Stimulated activated CD4-positive, alpha-beta T cell treated with anti-CD3 and anti-CD28 coated beads, Interleukin-2, amount 100 ng/mL, for 24 hours (primary cell): ENCODE results near the gene KIDINS220.
A peak's percentile ranks its signal among the peaks of the same experiment; 100 is the strongest.

ENCODE experiments used
- DNase-seq, 2 donors: peaks; one replicate each; pipeline ENCODE4 v3.0.0-alpha.2; 2020

Gene KIDINS220

GRCh38 chr2:8836971-8837794, at the start of gene KIDINS220:
TSS of gene KIDINS220 (minus strand) at chr2:8837613. CDS start at chr2:8827093, 10,520 bp downstream.
- peak; percentile 80 to 83 for DNase-seq

DNA sequence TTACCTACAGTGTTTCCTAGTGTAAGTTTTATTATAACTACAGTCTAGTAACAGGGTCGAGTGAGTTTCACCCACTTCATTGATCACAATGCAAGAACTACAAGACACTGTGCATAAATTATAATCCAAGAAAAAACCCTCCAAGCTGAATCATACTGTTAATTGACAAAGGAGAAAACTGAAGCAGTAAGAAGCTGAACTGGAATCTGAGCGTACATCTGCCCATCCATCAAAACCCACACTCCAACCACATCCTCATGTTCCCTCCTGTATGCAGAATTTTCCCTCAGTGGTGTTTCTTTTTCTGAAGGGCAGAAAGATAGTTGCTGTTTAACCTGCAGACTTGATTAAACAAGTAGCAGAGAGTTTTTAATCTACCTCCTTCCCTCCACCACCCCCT, 49.5 kb upstream of the KIDINS220 start:
- no peak for DNase-seq

DNA sequence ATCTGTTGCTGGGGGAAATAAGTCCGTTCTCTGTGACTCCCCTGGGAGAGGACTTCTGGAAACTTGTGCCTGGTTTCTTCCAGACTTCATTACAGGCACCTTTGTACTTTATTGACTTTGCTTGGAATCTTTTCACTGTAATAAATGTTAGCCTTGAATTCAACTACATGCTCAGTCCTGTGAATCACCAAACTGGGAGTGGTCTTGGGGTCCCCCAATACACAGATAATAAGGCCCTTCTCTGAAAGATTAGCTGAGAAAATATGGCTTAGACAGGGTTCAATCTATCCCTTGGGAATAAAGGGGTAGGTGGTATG, 48.7 kb upstream of the KIDINS220 start:
- DNase-seq = no peak

DNA sequence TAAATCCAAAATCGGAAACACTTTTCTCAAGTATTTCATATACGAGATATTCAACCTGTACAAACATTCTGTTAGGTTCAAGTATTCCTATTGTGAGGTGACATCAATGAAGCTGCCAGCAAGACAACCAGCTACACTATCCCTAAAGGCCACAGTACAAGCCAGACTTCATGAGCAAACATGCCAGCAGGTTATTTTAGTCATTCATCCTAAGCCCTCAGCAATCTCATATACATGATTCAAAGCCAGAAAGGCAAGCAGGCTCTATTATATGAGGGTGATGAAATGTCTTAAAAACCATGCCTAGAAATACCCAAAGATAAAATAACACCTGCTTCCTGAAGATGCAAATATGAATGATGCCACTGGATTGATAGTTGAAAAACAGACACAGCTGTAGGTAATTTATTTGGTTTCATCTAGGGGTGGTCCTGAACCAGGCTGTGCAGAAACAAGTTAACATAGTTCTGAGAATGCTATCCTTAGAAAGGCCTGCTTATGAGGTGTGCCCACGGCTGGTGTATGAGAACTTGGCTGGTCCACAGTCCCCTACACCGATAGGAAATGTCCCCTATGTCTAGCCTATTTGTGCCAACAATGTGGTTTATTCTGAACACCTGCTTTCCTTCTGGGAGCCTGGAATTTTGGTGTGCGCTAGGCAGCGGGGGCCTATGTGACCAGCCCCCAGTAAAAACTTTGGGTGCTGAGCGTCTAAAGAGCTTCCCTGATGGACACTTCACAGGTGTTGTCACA, 48.2 kb upstream of the KIDINS220 start:
- DNase-seq = no peak

DNA sequence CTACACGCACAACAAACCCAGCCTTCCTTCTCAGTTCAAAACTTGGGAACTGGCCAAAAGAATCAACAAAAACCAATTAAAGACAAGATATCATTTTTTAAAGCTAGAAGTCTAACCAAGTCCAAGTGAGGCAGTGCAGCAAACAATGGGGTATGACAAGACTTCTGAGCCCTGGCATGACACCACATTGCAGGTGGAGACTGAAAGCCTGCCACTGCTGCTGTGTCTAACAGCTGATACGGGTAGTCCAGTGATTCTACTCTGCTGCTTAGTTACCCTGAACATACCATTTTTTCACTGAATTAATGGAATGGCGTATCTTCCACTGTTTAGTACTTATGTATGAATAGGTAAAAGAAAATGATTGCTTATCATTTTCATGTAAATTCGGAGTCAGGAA, 47.4 kb upstream of the KIDINS220 start:
- no peak for DNase-seq

GRCh38 chr2:8882094-8882493, 44.7 kb upstream of the KIDINS220 start:
- no peak for DNase-seq

- DNase-seq = no peak
Measured at GRCh38 chr2:8877894-8878293, 40.5 kb upstream of the KIDINS220 start.

- no peak for DNase-seq
Measured at GRCh38 chr2:8877332-8877731, 39.9 kb upstream of the KIDINS220 start.

GRCh38 chr2:8876628-8877027, 39.2 kb upstream of the KIDINS220 start:
- DNase-seq = no peak

DNA sequence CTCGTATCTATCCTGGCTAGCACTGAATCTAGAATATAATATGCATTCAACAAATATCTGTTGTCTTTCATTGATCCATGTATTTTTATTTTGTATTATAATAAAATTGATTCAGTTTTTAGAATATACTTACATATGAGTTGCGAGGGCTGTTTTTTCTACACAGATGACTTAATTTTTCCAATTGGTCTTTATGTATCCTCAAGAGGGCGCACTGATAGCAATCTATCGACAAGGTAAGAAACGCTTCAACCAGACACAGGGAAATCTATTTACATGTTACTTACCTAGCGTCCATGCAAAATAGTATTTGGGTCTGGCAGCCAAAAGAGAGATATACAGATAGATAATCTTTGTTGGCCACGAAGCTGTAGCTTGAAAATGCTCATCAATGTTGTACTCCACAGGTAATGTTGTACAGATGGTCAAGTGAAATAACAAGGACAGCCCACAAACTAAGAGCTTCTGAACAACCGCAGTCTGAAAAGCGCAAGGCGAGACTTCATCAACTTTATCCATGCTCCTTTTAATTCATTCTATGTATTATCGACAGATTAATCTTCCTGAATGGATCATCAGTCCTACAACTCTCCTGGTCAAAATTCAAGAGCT, 35.5 kb upstream of the KIDINS220 start:
- DNase-seq = no peak

GRCh38 chr2:8870441-8870840, 33.0 kb upstream of the KIDINS220 start:
- DNase-seq = no peak

GRCh38 chr2:8867363-8867762, 29.9 kb upstream of the KIDINS220 start:
- no peak for DNase-seq

DNA sequence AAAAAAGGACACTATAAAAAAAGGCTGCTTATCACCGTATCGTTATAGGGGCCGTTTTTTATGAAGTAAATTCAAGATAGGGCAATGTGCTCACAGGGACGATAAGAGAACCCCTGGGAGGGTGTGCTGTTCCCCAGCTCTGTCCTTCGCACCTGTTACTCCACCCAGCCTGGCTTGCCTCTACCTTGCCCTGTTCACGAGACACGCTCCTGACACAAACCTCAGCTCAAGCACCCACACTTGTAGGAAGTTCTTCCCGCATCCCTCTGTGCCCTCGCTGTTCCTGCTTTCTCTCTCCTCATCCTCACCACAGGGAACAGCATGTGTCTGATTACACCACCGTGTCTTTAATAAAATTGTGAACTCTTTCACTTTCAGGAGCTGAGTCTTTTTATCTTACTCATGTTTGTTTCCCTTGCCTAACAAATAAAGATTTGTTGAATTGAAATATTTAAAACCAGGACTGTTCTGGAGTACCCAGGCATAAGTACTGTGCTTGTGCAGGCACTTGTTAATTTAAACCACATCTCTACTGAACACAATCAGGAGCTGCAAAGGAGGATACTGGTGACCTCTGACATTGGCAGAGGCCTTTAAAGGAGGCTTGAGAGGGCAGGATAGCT, 26.0 kb upstream of the KIDINS220 start:
- no peak for DNase-seq

- no peak for DNase-seq
Measured at GRCh38 chr2:8862230-8862629, 24.8 kb upstream of the KIDINS220 start.

GRCh38 chr2:8861797-8862196, 24.4 kb upstream of the KIDINS220 start:
- DNase-seq = no peak

DNA sequence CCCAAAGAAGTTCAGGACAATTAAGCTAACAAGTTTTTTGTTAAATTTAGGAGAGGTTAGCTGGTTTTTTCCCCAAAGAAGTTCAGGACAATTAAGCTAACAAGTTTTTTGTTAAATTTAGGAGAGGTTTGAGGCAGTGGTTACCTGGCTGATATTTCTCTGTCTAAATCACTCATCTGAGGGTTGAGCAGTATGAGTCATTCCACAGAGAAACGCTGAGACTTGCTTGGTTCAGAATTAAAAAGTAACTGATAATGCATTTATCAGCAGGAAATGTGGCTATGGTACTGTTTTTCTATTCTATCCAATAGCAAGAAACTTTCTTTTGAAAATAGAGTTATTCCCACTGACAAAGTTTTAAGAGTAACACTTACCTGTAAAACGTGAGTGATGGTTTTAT, 22.8 kb upstream of the KIDINS220 start:
- DNase-seq = no peak

DNA sequence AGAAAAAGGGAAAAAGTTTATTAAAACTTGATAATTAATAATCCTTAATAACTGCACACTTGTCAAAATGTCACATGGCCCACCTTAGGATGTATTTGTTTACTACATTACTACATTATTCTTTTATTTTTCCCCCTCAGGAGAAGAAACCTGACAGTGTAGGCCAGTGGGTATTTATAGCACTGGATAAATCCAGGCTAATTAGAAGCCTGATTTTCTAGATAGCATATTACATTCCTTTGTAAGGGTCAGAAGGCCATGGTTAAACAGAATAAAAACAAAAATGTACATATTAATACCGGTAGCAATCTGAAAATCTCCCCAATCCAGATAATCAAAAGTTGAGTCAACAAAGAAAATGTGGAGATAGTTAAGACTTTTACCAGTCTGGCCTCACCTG, 21.5 kb upstream of the KIDINS220 start:
- no peak for DNase-seq

- DNase-seq = no peak
Measured at GRCh38 chr2:8858264-8858663, 20.9 kb upstream of the KIDINS220 start.

DNA sequence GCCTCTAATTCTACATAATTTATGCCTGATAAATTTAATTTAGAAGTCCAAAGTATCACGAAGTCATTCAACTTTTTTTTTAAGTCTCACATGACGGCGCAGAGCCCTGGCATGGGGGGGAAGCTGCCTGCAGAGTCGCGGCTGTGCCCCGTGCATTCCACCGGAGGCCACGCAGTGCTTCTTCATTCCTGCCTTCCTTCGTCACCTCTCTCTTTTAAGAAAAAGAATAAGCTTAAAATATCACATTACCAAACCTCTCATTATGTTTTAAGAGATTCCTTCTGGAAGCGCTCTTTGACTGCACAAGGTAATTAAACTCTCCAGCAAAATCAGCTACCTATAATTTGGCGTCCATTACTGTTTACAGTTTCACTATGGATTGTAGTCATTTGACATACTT, 20.3 kb upstream of the KIDINS220 start:
- no peak for DNase-seq

DNA sequence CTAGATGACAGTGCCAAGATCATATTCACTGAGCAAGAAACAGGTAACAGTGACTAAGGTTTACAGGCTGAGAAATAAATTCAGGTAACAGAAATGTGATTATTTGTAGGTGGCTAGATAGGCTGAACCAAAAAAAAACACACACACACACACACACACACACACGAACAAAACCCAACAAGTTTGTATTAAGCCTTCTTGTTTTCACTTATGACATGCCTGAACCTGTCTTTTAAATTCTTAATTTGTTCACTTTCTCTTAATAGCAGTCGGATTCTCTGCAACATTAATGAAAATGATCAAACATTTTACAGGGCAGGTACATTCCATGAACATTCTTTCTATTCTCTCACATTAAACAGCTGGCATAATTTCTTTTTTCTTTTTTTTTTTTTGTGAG, 18.8 kb upstream of the KIDINS220 start:
- DNase-seq = no peak

GRCh38 chr2:8855010-8855409, 17.6 kb upstream of the KIDINS220 start:
- DNase-seq = no peak

GRCh38 chr2:8853426-8853825, 16.0 kb upstream of the KIDINS220 start:
- no peak for DNase-seq

DNA sequence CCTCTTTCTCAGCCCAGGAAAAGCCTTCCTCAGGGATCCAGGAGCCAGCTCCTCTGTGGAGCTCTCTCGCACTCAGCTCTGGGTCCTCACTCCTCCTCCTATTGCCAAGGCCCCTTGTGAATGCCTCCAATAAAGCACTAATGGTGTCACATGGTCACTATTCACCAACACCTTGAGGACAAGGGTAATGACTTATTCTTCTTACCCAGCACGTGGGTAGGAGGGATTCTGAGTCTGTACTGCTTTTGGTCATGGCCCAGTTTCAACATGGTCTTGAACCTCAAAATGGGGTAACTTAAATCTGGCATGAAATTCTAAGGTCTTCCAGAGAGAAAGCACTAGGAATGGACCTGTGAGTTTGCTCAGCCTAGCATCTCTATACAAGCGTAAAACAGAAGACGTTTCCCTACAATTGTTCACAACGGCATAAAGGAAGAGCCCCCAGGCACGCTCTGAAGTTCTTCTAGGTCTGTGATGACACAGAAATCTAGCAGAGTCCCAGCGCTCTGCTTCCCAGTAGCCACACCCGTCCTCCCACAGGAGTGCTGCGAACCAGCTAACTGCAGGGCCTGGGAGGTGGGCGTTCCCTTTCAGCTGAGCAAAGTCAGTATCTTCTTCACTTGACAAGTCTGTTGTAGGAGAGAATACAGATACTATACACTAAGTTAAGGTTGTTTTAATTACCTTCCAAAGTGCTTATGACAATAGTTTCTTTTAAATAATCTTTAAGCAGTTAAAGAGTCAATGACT, 14.6 kb upstream of the KIDINS220 start:
- DNase-seq = no peak
